Choroid plexus epithelial cell (primary cell): ENCODE results near the gene CLEC2L.

ENCODE experiments used
- DNase-seq: peaks from one replicate; pipeline ENCODE4 v3.0.0-alpha.2; 2010; ENCODE audit warnings: low read depth
- H3K4me3 ChIP-seq: 2 replicates; pipeline ENCODE4 v1.5.1; 2011; ENCODE audit warnings: low read depth, mild to moderate bottlenecking, control low read depth, low read length, moderate library complexity
- TF ChIP-seq, protein P1 (sequence below): conservative IDR thresholded peaks from 2 replicates; pipeline ENCODE4 v1.5.1; 2011; ENCODE audit warnings: low read depth, mild to moderate bottlenecking, control low read depth, inconsistent platforms, low read length, moderate library complexity

The CLEC2L gene

DNA sequence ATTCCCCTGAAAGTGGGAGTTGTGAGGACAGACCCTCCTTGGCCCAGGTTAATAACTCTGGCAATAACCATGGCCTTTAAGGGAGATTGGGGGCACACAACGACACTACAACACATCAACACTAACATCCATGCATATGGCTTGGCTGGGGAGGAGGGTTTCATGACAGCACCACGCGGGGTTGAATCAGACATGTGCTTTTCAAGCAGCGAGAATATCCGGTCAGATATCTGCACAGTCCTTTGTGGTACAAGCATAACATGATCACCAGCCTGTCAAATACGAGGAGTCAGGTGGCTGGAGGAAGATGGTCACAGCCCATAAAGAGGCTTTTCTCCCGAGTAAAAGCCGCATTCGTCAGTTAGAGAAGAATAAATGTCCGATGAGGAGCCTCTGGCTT, 27.0 kb upstream of the CLEC2L start:
- no peak for DNase-seq

DNA sequence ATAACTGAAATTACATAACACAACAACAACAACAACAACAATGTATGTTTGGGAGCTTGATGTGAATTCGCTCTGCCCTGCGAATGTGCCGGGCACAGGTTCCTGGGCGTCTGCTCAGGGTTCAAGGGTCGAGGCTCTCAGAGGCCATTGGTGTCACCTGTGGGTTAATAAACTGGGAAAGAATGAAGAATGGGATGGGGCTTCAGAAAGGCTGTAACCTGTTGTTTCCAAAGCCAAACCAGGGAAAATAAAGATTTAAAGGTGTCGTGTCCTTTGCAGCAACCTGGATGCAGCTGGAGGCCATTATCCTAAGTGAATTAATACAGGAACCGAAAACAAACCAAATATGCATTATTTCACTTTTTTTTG, 22.7 kb upstream of the CLEC2L start:
- TF ChIP-seq, protein P1, sequence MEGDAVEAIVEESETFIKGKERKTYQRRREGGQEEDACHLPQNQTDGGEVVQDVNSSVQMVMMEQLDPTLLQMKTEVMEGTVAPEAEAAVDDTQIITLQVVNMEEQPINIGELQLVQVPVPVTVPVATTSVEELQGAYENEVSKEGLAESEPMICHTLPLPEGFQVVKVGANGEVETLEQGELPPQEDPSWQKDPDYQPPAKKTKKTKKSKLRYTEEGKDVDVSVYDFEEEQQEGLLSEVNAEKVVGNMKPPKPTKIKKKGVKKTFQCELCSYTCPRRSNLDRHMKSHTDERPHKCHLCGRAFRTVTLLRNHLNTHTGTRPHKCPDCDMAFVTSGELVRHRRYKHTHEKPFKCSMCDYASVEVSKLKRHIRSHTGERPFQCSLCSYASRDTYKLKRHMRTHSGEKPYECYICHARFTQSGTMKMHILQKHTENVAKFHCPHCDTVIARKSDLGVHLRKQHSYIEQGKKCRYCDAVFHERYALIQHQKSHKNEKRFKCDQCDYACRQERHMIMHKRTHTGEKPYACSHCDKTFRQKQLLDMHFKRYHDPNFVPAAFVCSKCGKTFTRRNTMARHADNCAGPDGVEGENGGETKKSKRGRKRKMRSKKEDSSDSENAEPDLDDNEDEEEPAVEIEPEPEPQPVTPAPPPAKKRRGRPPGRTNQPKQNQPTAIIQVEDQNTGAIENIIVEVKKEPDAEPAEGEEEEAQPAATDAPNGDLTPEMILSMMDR = no peak
- no peak overlapping the region for H3K4me3 ChIP-seq
- no peak for DNase-seq

More for the DNA sequence above, 27.0 kb upstream of the CLEC2L start:
- TF ChIP-seq, protein P1 = no peak
- no peak overlapping the region for H3K4me3 ChIP-seq

DNA sequence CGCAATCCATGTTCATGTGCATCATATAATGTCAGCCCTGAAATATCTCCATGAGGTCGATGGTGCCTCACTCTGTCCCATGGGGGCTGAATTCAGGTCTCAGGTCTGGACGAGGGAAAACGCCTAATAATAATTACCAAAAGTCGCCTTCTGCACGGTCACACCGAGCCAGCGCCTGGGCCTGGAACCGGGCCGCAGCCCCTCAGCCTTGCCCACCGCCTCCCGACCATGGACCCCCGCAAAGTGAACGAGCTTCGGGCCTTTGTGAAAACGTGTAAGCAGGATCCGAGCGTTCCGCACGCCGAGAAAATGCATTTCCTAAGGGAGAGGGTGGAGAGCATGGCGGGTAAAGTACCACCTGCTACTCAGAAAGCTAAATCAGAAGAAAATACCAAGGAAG, 21.3 kb upstream of the CLEC2L start:
- H3K4me3 ChIP-seq = no peak overlapping the region
- TF ChIP-seq, protein P1 = no peak
- DNase-seq = no peak

DNA sequence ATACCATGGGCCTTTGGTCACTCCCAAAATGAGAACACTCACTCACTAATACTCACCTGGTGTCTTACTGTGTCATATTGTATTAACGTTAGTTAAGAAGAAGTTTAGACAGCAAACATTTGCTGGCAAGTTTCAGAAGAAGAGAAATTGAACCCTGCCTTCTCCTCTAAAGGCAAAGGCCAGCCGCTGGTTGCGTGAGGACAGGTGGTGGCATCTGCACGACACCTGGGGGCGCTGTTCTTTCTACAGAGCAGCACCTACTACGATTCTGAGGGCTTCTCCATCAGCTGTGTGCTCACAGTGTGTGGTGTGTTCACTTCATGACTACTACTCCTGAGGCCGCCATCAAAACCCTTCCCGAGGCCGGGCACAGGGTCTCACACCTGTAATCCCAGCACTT, 17.9 kb upstream of the CLEC2L start:
- no peak for DNase-seq
- no peak overlapping the region for H3K4me3 ChIP-seq
- TF ChIP-seq, protein P1 = peak; percentile 53

DNA sequence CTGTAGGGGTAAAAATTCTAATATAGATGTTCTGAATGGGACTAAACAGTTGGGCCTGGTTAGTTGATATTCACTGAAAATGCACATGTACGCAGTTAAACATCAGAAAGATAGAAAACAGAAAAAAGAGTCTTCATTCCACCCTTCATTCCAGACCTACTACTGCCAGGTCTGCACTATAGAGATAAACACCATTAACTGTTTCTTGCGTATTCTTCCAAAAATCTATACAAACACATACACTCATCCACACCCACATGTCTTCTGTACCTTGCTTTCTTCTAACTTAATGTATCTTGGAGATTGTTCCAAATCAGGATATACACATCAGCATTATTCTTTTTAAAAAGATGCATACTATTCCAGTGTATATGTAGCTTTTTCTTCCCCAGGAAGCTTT, 13.9 kb upstream of the CLEC2L start:
- no peak overlapping the region for H3K4me3 ChIP-seq
- TF ChIP-seq, protein P1 = no peak
- DNase-seq = no peak

DNA sequence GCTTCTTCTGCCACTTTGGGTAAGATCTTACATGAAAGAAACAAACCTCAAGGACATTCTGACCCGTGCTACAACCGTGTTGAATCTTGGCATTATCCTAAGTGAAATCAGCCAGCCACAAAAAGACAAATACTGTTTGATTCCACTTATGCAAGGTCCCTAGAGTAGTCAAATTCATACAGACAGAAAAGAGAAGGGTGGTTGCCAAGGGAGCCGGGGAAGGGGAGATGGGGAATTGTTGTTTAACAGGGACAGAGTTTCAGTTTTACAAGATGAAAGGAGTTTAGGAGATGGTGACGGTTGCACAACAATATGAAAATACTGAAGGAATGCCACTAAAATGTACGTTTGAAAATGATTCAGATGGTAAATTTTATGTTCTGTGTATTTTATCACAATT, 12.2 kb upstream of the CLEC2L start:
- no peak overlapping the region for H3K4me3 ChIP-seq
- DNase-seq = no peak
- TF ChIP-seq, protein P1 = no peak

DNA sequence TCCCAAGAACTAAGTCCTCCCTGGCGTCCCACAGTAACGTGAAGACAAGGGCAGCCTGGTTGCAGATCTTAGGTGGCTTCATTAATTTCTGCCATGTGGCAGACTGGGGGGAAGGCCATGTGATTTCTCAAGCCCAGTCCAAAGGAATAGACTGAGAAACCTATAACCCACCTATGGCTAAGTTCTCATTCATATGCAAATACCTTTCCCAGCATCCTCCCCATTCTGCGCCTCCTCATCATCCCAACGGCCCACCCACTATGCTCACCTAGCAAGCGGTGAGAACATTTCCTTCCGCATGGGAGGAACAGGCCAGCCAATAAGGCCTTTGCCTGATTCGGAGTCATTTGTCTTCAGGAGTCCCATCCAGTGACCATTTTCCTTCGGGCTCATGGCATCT, 8.2 kb upstream of the CLEC2L start:
- TF ChIP-seq, protein P1 = no peak
- no peak overlapping the region for H3K4me3 ChIP-seq
- no peak for DNase-seq
